ENCODE data around the gene GRIA3.

DNA sequence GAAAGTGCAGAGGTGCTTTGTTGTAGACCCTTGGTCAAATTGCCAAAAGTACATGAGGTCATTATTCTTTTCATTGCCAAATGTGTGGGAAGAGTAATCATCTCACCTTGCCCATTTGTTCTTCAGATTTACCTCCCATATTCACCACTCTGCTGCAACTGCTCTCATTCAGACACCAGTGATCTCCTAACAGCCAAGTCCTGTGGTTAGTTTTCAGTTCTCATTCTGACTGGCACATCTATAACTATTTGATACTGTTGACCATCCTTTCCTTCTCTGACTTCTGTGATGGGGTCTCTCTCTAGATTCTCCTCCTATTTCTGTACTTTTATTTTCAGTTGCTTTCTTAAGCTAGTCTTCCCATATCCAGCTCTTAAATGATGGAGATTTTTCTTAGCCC lies 39.8 kb downstream of the GRIA3 start:
- TF ChIP-seq POLR2A (IDR thresholded peaks at IDR 0.05; ENCODE audit: low read length): no peak
- no peak for TF ChIP-seq GATA1 (IDR thresholded peaks at IDR 0.05; ENCODE audit: low read depth, low read length)
